Superior temporal gyrus (tissue), 1 donor: ENCODE measurements around the gene PHLDA1.
"Not testable (repeated sequence)": the region's sequence is repeated elsewhere in the genome, so short reads cannot be mapped to it uniquely, and the experiment has no call there.

Source experiments
- DNase-seq: peaks from one replicate; pipeline ENCODE4 v3.0.0-alpha.2; 2016; ENCODE audit errors: extremely low spot score

PHLDA1 gene

GRCh38 chr12:75986001-75986746, 45.4 kb downstream of the PHLDA1 start:
- no peak for DNase-seq

GRCh38 chr12:75985566-75985965, 46.0 kb downstream of the PHLDA1 start:
- no peak for DNase-seq

GRCh38 chr12:75984577-75985182, 46.9 kb downstream of the PHLDA1 start:
- no peak for DNase-seq

- DNase-seq = not testable (repeated sequence)
These were observed 47.7 kb downstream of the PHLDA1 start for GRCh38 chr12:75983851-75984250.

- DNase-seq = no peak
These were observed 48.5 kb downstream of the PHLDA1 start for GRCh38 chr12:75982979-75983660.

GRCh38 chr12:75982169-75982564, 49.4 kb downstream of the PHLDA1 start:
- DNase-seq = no peak

GRCh38 chr12:75981247-75982168, 50.1 kb downstream of the PHLDA1 start:
- DNase-seq = no peak

GRCh38 chr12:75979181-75979580, 52.4 kb downstream of the PHLDA1 start:
- DNase-seq = no peak

GRCh38 chr12:75978677-75979076, 52.9 kb downstream of the PHLDA1 start:
- DNase-seq = no peak

- no peak for DNase-seq
These were observed 53.5 kb downstream of the PHLDA1 start for GRCh38 chr12:75977952-75978671.

GRCh38 chr12:75977590-75977951, 54.0 kb downstream of the PHLDA1 start:
- DNase-seq = no peak

- DNase-seq = no peak
These were observed 54.7 kb downstream of the PHLDA1 start for GRCh38 chr12:75976913-75977312.

- no peak for DNase-seq
These were observed 55.5 kb downstream of the PHLDA1 start for GRCh38 chr12:75976113-75976512.

- DNase-seq = no peak
These were observed 55.9 kb downstream of the PHLDA1 start for GRCh38 chr12:75975702-75976101.
